WTC11 (cell line): ENCODE results near the gene ROBO1. TPM values are rescaled to one million over a fixed set of nuclear protein-coding genes. Genes with fewer than 3 reads are reported as not detected.

Experiments
- ATAC-seq: fragments of 200-7000 bp; cut with Tn5 transposase; 2 replicates; pipeline ENCODE4 v1.10.0; 2021; ENCODE audit warnings: mild to moderate bottlenecking, moderate library complexity
- CTCF ChIA-PET: fragments of 300-600 bp; sonication (Branson Sonifier 250); formaldehyde crosslinking; loops from one replicate; lab custom pipeline; 2021; ENCODE audit warnings: antibody characterized with exemption; lab: Charles Lee
- POLR2A ChIA-PET: fragments of 350-600 bp; sonication (Branson Sonifier 250); formaldehyde crosslinking; loops from one replicate; lab custom pipeline; 2021; ENCODE audit warnings: antibody characterized with exemption; lab: Charles Lee
- DNase-seq: peaks from one replicate; pipeline ENCODE4 v3.0.0; 2021; ENCODE audit warnings: low spot score
- H3K27ac Mint-ChIP-seq: 2 replicates; pipeline ENCODE4 v1.8.0; 2021; ENCODE audit warnings: mixed read lengths
- H3K27me3 Mint-ChIP-seq: 2 replicates; pipeline ENCODE4 v1.8.0; 2021; ENCODE audit warnings: low read depth, mild to moderate bottlenecking, moderate library complexity, mixed read lengths
- H3K36me3 Mint-ChIP-seq: 2 replicates; pipeline ENCODE4 v1.8.0; 2021; ENCODE audit warnings: mixed read lengths
- H3K4me1 Mint-ChIP-seq: 2 replicates; pipeline ENCODE4 v1.8.0; 2022; ENCODE audit warnings: mixed read lengths
- H3K4me3 Mint-ChIP-seq: 2 replicates; pipeline ENCODE4 v1.8.0; 2021; ENCODE audit warnings: mild to moderate bottlenecking, moderate library complexity, mixed read lengths
- H3K9me3 Mint-ChIP-seq: 2 replicates; pipeline ENCODE4 v1.8.0; 2021; ENCODE audit warnings: mixed read lengths
- CREB1 ChIP-seq: sonication (generic); formaldehyde crosslinking; IDR thresholded peaks from 2 replicates; pipeline ENCODE4 v1.8.0; 2023; ENCODE audit warnings: mild to moderate bottlenecking, missing genetic modification reagents
- ETV6 ChIP-seq: sonication (generic); formaldehyde crosslinking; IDR thresholded peaks from 2 replicates; pipeline ENCODE4 v1.8.1; 2022; ENCODE audit warnings: mild to moderate bottlenecking, missing genetic modification reagents
- KAT7 ChIP-seq: sonication (generic); formaldehyde crosslinking; IDR thresholded peaks from 2 replicates; pipeline ENCODE4 v1.8.1; 2023; ENCODE audit warnings: missing genetic modification reagents, mild to moderate bottlenecking, borderline replicate concordance
- RORB ChIP-seq: fragments of 250-450 bp; sonication (Bioruptor Pico); IDR thresholded peaks from 2 replicates; pipeline ENCODE4 v1.9.0; 2021; ENCODE audit warnings: mild to moderate bottlenecking
- SMAD4 ChIP-seq: sonication (generic); formaldehyde crosslinking; IDR thresholded peaks from 2 replicates; pipeline ENCODE4 v1.8.0; 2022; ENCODE audit warnings: mild to moderate bottlenecking, missing genetic modification reagents
- ZBTB21 ChIP-seq: sonication (generic); formaldehyde crosslinking; IDR thresholded peaks from 2 replicates; pipeline ENCODE4 v1.8.1; 2023; ENCODE audit warnings: mild to moderate bottlenecking, missing genetic modification reagents, borderline replicate concordance
- ZNF219 ChIP-seq: sonication (generic); formaldehyde crosslinking; IDR thresholded peaks from 2 replicates; pipeline ENCODE4 v1.8.0; 2023; ENCODE audit warnings: missing genetic modification reagents, mild to moderate bottlenecking, borderline replicate concordance
- total RNA-seq: library from RNA; stranded (reverse); gene quantifications from 3 replicates; pipeline ENCODE4 v1.2.3, GENCODE V29; 2021
- TF ChIP-seq, protein P1 (sequence below): fragments of 200-600 bp; IDR thresholded peaks from 2 replicates; pipeline ENCODE4 v1.8.0; 2022; ENCODE audit warnings: antibody characterized with exemption
- TF ChIP-seq, protein P2 (sequence below): sonication (generic); formaldehyde crosslinking; IDR thresholded peaks from 2 replicates; pipeline ENCODE4 v1.8.0; 2022; ENCODE audit warnings: mild to moderate bottlenecking, missing genetic modification reagents
- TF ChIP-seq, protein P3 (sequence below): sonication (generic); formaldehyde crosslinking; IDR thresholded peaks from 2 replicates; pipeline ENCODE4 v1.8.1; 2023; ENCODE audit warnings: mild to moderate bottlenecking, moderate library complexity, missing genetic modification reagents
- TF ChIP-seq, protein P4 (sequence below): sonication (generic); formaldehyde crosslinking; IDR thresholded peaks from 2 replicates; pipeline ENCODE4 v1.8.1; 2023; ENCODE audit warnings: mild to moderate bottlenecking, missing genetic modification reagents
- TF ChIP-seq, protein P5 (sequence below): sonication (generic); formaldehyde crosslinking; IDR thresholded peaks from 2 replicates; pipeline ENCODE4 v1.8.1; 2023; ENCODE audit warnings: mild to moderate bottlenecking, missing genetic modification reagents

The ROBO1 gene
- total RNA-seq, 1 experiment from 2014 or later = 90.9 TPM

DNA sequence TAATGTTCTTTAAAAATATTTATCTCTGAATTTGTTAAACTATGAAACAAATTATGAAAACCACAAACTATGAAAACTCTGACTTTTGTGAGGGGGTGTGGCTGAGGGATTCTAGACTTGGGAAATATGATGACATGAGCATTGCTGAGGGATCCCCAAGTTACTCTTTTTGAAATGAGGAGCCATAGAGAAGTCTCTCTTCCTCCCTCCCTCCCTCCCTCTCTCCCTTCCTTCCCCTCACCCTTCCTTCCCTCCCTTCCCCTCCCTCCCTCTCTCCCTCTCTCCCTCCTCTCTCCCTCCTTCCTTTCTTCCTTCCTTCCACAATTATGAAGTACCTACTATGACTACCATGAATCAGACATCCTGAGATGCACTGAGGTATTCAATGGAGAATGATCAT lies 673.1 kb downstream of the ROBO1 start:
- CTCF ChIA-PET = interaction anchor here (1.3 kb wide), 1 partner anchor 8 kb away, joined by 6 read pairs; no protein-coding TSS in a partner anchor
- Mint-ChIP-seq H3K27me3 (no peaks in the 10 kb centered on the region), H3K27ac (no peak overlapping the region)

DNA sequence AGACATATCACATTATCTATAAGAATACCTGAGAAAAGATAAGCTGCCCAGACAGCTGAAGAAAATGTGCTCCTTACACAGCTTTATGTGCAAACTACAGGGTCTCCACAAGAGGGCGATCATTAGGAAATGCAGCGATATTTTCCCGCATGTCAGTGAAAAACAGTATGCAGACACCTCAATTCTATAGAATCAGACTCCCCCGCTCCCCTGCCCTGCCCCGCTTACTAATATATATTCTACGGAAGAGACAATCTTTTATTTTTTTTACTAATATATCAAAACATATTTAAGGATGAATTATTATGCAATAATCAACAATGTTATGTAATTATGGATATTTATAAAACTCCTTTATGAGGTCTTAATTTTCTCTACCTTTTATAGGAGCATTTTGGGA lies 681.3 kb downstream of the ROBO1 start:
- H3K27me3 Mint-ChIP-seq = no peaks in the 10 kb centered on the region
- ATAC-seq (peak; percentile 65), DNase-seq (peak; percentile 59)
- ChIA-PET CTCF (interaction anchor here (0.6 to 2.0 kb wide), 47 partner anchors 9 to 435 kb away, joined by 3 to 117 read pairs (median 4); no protein-coding TSS in a partner anchor), POLR2A (interaction anchor here (0.9 to 1.0 kb wide), 2 partner anchors 25 to 43 kb away, joined by 3 read pairs; no protein-coding TSS in a partner anchor)
- TF ChIP-seq, protein P1, sequence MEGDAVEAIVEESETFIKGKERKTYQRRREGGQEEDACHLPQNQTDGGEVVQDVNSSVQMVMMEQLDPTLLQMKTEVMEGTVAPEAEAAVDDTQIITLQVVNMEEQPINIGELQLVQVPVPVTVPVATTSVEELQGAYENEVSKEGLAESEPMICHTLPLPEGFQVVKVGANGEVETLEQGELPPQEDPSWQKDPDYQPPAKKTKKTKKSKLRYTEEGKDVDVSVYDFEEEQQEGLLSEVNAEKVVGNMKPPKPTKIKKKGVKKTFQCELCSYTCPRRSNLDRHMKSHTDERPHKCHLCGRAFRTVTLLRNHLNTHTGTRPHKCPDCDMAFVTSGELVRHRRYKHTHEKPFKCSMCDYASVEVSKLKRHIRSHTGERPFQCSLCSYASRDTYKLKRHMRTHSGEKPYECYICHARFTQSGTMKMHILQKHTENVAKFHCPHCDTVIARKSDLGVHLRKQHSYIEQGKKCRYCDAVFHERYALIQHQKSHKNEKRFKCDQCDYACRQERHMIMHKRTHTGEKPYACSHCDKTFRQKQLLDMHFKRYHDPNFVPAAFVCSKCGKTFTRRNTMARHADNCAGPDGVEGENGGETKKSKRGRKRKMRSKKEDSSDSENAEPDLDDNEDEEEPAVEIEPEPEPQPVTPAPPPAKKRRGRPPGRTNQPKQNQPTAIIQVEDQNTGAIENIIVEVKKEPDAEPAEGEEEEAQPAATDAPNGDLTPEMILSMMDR = peak; percentile 77
- TF ChIP-seq SMAD4 (no peak), RORB (no peak)
- peaks cover 40% of the 10 kb centered on the region for H3K4me1 Mint-ChIP-seq
- no peak overlapping the region for H3K27ac Mint-ChIP-seq
- no peaks in the 10 kb centered on the region for H3K9me3 Mint-ChIP-seq
- H3K36me3 Mint-ChIP-seq = no peaks in the 10 kb centered on the region
- no peak overlapping the region for H3K4me3 Mint-ChIP-seq

More for the DNA sequence above, 673.1 kb downstream of the ROBO1 start:
- POLR2A ChIA-PET = no interaction called here
- no peak overlapping the region for H3K4me3 Mint-ChIP-seq
- H3K36me3 Mint-ChIP-seq = peaks cover 2% of the 10 kb centered on the region; the same call in 1 of the 2 replicates
- peaks cover 17% of the 10 kb centered on the region for H3K4me1 Mint-ChIP-seq
- DNase-seq (no peak), ATAC-seq (no peak)
- H3K9me3 Mint-ChIP-seq = peaks cover 12% of the 10 kb centered on the region
- TF ChIP-seq, protein P2, sequence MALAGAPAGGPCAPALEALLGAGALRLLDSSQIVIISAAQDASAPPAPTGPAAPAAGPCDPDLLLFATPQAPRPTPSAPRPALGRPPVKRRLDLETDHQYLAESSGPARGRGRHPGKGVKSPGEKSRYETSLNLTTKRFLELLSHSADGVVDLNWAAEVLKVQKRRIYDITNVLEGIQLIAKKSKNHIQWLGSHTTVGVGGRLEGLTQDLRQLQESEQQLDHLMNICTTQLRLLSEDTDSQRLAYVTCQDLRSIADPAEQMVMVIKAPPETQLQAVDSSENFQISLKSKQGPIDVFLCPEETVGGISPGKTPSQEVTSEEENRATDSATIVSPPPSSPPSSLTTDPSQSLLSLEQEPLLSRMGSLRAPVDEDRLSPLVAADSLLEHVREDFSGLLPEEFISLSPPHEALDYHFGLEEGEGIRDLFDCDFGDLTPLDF (CRISPR knock-in tag) = no peak
- TF ChIP-seq, protein P3, sequence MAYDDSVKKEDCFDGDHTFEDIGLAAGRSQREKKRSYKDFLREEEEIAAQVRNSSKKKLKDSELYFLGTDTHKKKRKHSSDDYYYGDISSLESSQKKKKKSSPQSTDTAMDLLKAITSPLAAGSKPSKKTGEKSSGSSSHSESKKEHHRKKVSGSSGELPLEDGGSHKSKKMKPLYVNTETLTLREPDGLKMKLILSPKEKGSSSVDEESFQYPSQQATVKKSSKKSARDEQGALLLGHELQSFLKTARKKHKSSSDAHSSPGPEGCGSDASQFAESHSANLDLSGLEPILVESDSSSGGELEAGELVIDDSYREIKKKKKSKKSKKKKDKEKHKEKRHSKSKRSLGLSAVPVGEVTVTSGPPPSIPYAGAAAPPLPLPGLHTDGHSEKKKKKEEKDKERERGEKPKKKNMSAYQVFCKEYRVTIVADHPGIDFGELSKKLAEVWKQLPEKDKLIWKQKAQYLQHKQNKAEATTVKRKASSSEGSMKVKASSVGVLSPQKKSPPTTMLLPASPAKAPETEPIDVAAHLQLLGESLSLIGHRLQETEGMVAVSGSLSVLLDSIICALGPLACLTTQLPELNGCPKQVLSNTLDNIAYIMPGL (CRISPR knock-in tag) = no peak
- TF ChIP-seq ETV6 (CRISPR knock-in tag) (no peak), ZBTB21 (CRISPR knock-in tag) (no peak), CREB1 (CRISPR knock-in tag) (no peak), ZNF219 (CRISPR knock-in tag) (no peak), KAT7 (no peak)
- TF ChIP-seq, protein P4, sequence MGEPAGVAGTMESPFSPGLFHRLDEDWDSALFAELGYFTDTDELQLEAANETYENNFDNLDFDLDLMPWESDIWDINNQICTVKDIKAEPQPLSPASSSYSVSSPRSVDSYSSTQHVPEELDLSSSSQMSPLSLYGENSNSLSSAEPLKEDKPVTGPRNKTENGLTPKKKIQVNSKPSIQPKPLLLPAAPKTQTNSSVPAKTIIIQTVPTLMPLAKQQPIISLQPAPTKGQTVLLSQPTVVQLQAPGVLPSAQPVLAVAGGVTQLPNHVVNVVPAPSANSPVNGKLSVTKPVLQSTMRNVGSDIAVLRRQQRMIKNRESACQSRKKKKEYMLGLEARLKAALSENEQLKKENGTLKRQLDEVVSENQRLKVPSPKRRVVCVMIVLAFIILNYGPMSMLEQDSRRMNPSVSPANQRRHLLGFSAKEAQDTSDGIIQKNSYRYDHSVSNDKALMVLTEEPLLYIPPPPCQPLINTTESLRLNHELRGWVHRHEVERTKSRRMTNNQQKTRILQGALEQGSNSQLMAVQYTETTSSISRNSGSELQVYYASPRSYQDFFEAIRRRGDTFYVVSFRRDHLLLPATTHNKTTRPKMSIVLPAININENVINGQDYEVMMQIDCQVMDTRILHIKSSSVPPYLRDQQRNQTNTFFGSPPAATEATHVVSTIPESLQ (CRISPR knock-in tag) = no peak

DNA sequence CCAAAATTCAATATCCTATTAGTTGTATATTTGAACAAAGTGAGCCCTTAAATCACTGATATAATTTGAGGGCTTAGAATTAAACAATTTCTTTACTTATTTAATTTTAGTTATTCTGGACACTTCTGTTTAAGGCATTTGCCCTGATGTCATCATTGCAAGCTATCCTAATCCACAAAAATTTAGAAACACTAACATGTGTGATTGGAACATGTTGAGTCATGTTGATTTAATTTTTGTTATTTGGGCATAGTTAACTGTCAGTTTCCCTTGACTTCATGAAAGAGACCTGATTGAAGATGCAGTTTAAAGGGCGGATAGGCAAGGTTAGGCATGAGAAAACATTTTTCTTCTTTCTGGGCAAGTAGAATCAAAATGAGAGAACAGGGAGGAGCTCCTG lies 682.6 kb downstream of the ROBO1 start:
- no peaks in the 10 kb centered on the region for H3K9me3 Mint-ChIP-seq
- no peak for TF ChIP-seq ETV6 (CRISPR knock-in tag)
- TF ChIP-seq, protein P5, sequence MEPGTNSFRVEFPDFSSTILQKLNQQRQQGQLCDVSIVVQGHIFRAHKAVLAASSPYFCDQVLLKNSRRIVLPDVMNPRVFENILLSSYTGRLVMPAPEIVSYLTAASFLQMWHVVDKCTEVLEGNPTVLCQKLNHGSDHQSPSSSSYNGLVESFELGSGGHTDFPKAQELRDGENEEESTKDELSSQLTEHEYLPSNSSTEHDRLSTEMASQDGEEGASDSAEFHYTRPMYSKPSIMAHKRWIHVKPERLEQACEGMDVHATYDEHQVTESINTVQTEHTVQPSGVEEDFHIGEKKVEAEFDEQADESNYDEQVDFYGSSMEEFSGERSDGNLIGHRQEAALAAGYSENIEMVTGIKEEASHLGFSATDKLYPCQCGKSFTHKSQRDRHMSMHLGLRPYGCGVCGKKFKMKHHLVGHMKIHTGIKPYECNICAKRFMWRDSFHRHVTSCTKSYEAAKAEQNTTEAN = no peak
- DNase-seq = no peak
- CTCF ChIA-PET = interaction anchor here (0.9 to 2.0 kb wide), 12 partner anchors 10 to 436 kb away, joined by 3 to 117 read pairs (median 6); no protein-coding TSS in a partner anchor
- peaks cover 34% of the 10 kb centered on the region for H3K4me1 Mint-ChIP-seq
- POLR2A ChIA-PET = no interaction called here
- H3K4me3 Mint-ChIP-seq = no peak overlapping the region
- H3K27me3 Mint-ChIP-seq = no peaks in the 10 kb centered on the region
- 0 out of 2 replicates have a peak overlapping the region, but pooled peaks have one; percentile 4 for H3K27ac Mint-ChIP-seq
- no peak for ATAC-seq
- no peaks in the 10 kb centered on the region for H3K36me3 Mint-ChIP-seq
